ENCODE data around the gene DNAJC4.

GRCh38 chr11:64211181-64211872 lies 19.0 kb upstream of the DNAJC4 start:
- TF ChIP-seq CTCF (conservative IDR thresholded peaks at IDR 0.05 in 1 of 2, IDR thresholded peaks at IDR 0.05 in 1 of 2; ENCODE audit: extremely low read depth in 1 of 2, insufficient read depth in 1 of 2, low read depth in 1 of 2, low read length in 2 of 2) = no peak
- TF ChIP-seq EZH2 (IDR thresholded peaks at IDR 0.05; ENCODE audit: borderline replicate concordance, low read length) = no peak

Measured in mammary epithelial cell (primary cell).